Pancreas (tissue), 10 donors: Measurements from ENCODE around the gene ALK. TPM values are rescaled to one million over a fixed set of nuclear protein-coding genes. Genes with fewer than 3 reads are reported as not detected.

Source experiments
- ATAC-seq, 4 donors: fragments of 200-7000 bp; cut with Tn5 transposase; one replicate each; pipeline versions ENCODE4 v1.8.0 to v1.9.1; 2020; ENCODE audit warnings: mild to moderate bottlenecking in 4 of 4, moderate library complexity in 4 of 4
- DNase-seq, 6 donors: peaks; one replicate each; pipeline ENCODE4 v3.0.0-alpha.2; 2020
- FAIRE-seq: peaks from 2 replicates; lab custom pipeline; 2012; peaks lifted over from hg19 to GRCh38; lab: Jason Lieb, UNC
- H3K27ac ChIP-seq, 4 donors: fragments of 200-600 bp; sonication (generic); 1 replicate in 3 of 4; 2 replicates in 1 of 4; pipeline versions ENCODE4 v1.5.0 to v1.8.0; 2020
- H3K27me3 ChIP-seq, 4 donors: fragments of 200-600 bp; one replicate each; pipeline ENCODE4 v1.8.0; 2021
- H3K36me3 ChIP-seq, 3 donors: fragments of 200-600 bp; sonication (generic) in 1 of 3; one replicate each; pipeline versions ENCODE4 v1.5.0 to v1.8.0; 2020 to 2021
- H3K4me1 ChIP-seq, 3 donors: fragments of 200-600 bp; one replicate each; pipeline ENCODE4 v1.8.0; 2021
- H3K4me3 ChIP-seq, 4 donors: fragments of 200-600 bp; sonication (generic) in 2 of 4; one replicate each; pipeline versions ENCODE4 v1.5.0 to v1.8.0; 2020 to 2021
- H3K9me3 ChIP-seq, 4 donors: fragments of 200-600 bp; one replicate each; pipeline ENCODE4 v1.8.0; 2021
- WGBS, 2 donors: extraction: QIAGEN DNeasy Blood & Tissue Kit; methylation state at CpG; one replicate each; pipeline ENCODE4 v1.1.7; 2013; 5-methylcytosine and 5-hydroxymethylcytosine counted together
- intact Hi-C, 3 donors: fragments of 100-400 bp; cut with DNase I; formaldehyde crosslinking; loops; one replicate each; pipeline versions ENCODE4 v1.11.1 to v1.14.2; 2022
- polyA plus RNA-seq, 2 donors: library from polyadenylated mRNA; stranded (reverse); fragments of 200-250 nt; gene quantifications; one replicate each; pipeline ENCODE4 v1.2.3, GENCODE V29; 2013
- total RNA-seq, 6 donors: library from RNA; stranded (reverse); fragmentation: NEBNext Ultra II Directional in 4 of 6; extraction: Animal tissue kit (Norgen Biotek cat#: 25700) in 4 of 6; gene quantifications; one replicate each; pipeline versions ENCODE4 v1.2.1 to v1.2.4, GENCODE V29; 2021 to 2023
- TF ChIP-seq, protein P1 (sequence below), 4 donors: fragments of 200-600 bp; sonication (generic) in 3 of 4; IDR thresholded peaks; one replicate each; pipeline versions ENCODE4 v1.5.0 to v1.8.0; 2021; ENCODE audit warnings: antibody characterized with exemption in 4 of 4
- donor health status: healthy with polysubstance abuse.
- donor health status: DM: no; HTN: no; CAD: no; lungs with moderate emphysema.
- donor health status: DM: no; HTN: no; CAD: no.
- donor health status: control.
- donor health status: control.
- donor health status: Bipolar disorder and iron deficiency.
- donor health status: DM: yes; HTN: yes; CAD: no.
- donor health status: DM: no; HTN: no; CAD: no.
- donor health status: DM: no; HTN: no; CAD: no.
- donor health status: DM: yes; HTN: yes; CAD: no.

Gene ALK
- total and polyA plus RNA-seq, 8 donors, result 0.05 to 0.17 (median 0.09) TPM; not detected in 2

DNA sequence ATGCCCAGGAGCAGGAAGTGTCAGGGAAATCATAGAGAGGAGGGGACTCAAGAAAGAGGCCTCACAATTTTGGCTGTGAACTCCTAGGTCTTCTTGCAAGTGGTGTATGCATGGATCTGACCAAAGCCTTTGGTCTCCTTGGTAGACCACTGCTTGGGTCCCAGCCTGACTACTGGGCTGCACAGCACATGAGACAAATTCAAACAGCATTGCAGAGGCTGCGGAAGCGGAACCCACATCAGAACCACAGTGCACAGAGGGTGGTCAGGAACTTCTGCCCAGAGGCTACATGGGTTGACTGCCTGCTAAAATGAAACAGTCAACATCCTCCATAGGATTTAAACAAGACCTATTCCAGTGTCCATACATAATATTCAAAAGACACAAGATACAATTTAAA lies 766.8 kb downstream of the ALK start:
- Histone ChIP-seq H3K4me1 (no peaks in the 10 kb centered on the region), H3K4me3 (no peak overlapping the region), H3K9me3 (no peaks in the 10 kb centered on the region), H3K36me3 (peaks cover 0 to 5% (median 0%) of the 10 kb centered on the region in 3 donors), H3K27ac (no peak overlapping the region), H3K27me3 (no peaks in the 10 kb centered on the region)
- no peak for ATAC-seq
- no peak for FAIRE-seq
- 96 to 100% methylated on average over 2 of the region's 2 CpGs for WGBS, 2 donors
- no peak for DNase-seq
- TF ChIP-seq, protein P1, sequence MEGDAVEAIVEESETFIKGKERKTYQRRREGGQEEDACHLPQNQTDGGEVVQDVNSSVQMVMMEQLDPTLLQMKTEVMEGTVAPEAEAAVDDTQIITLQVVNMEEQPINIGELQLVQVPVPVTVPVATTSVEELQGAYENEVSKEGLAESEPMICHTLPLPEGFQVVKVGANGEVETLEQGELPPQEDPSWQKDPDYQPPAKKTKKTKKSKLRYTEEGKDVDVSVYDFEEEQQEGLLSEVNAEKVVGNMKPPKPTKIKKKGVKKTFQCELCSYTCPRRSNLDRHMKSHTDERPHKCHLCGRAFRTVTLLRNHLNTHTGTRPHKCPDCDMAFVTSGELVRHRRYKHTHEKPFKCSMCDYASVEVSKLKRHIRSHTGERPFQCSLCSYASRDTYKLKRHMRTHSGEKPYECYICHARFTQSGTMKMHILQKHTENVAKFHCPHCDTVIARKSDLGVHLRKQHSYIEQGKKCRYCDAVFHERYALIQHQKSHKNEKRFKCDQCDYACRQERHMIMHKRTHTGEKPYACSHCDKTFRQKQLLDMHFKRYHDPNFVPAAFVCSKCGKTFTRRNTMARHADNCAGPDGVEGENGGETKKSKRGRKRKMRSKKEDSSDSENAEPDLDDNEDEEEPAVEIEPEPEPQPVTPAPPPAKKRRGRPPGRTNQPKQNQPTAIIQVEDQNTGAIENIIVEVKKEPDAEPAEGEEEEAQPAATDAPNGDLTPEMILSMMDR (IDR thresholded peaks at IDR 0.05), result no peak
- intact Hi-C loops, result no loop called here

DNA sequence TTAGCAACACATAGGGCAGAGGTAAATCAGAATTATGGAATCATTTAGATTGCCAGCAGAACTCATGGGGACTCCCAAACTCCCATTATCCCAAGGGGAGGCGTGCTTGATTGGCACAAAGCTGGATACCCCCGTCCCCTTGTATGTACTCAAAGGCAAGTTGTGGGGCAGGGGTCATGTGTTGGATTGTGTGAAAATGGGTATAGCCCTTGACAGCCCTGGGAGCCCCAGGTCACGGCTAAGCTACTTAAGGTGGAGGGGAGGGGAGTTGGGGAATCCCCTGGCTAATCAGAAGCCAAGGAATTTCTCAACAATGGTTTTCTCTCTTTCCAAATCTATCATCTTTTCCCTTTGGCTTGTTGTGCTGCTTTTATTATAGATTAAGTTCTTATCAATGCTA lies 773.4 kb downstream of the ALK start:
- 63 to 92% methylated on average over 3 of the region's 3 CpGs for WGBS, 2 donors
- Histone ChIP-seq H3K4me1 (no peaks in the 10 kb centered on the region), H3K9me3 (no peaks in the 10 kb centered on the region), H3K27me3 (no peaks in the 10 kb centered on the region), H3K36me3 (no peaks in the 10 kb centered on the region), H3K4me3 (no peak overlapping the region), H3K27ac (no peak overlapping the region)
- TF ChIP-seq, protein P1 (IDR thresholded peaks at IDR 0.05), result no peak
- ATAC-seq, result no peak
- intact Hi-C loops, result no loop called here
- no peak for FAIRE-seq
- no peak for DNase-seq

DNA sequence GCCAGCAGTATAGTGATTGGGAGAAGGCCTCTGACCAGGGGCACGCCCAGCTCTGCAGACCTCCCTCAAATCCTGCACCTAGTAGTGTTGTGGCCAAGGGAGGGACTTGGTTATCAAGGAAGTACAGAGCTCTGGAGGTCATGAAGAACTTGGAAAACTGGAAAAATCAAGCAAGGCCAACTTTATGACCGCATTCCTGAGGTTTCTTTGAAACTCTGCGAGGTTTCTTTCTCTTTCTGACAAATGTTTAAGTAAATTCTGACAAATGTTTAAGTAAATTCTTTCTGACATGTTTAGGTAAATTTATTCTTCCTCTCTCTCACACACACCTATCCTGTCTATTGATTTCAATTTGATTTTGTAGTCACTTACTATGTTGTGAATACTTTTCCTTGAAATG lies 775.2 kb downstream of the ALK start:
- Histone ChIP-seq H3K4me1 (no peaks in the 10 kb centered on the region), H3K4me3 (no peak overlapping the region), H3K9me3 (no peaks in the 10 kb centered on the region), H3K27ac (no peak overlapping the region), H3K36me3 (no peaks in the 10 kb centered on the region), H3K27me3 (no peaks in the 10 kb centered on the region)
- no peak for ATAC-seq
- no peak for FAIRE-seq
- intact Hi-C loops, result no loop called here
- TF ChIP-seq, protein P1 (IDR thresholded peaks at IDR 0.05), result no peak
- 92 to 93% methylated on average over 3 of the region's 3 CpGs for WGBS, 2 donors
- no peak for DNase-seq

- Histone ChIP-seq H3K27ac (no peak overlapping the region), H3K4me1 (no peaks in the 10 kb centered on the region), H3K4me3 (no peak overlapping the region), H3K9me3 (no peaks in the 10 kb centered on the region), H3K27me3 (no peaks in the 10 kb centered on the region), H3K36me3 (no peaks in the 10 kb centered on the region)
- intact Hi-C loops, result no loop called here
- TF ChIP-seq, protein P1 (IDR thresholded peaks at IDR 0.05), result no peak
- FAIRE-seq (no peak), ATAC-seq (no peak), DNase-seq (no peak)
- WGBS, 2 donors, result 90 to 92% methylated on average over 6 of the region's 6 CpGs
Measured at GRCh38 chr2:29143657-29144056, 777.7 kb downstream of the ALK start.

Other genes with a start within 250 kb of the ALK start
- gene YPEL5, start 225.4 kb upstream of the ALK start, total RNA-seq, result 10 to 100 TPM; 22.8 to 53.2 (median 27.1) TPM
- 10 to 100 TPM; 20.6 to 42.1 TPM for gene YPEL5, start 225.4 kb upstream of the ALK start, polyA plus RNA-seq